GM19452 (cell line): Measurements from ENCODE around the gene C2CD4D.

Experiments used
- ATAC-seq: cut with Tn5 transposase; IDR thresholded peaks from one replicate; pipeline ENCODE4 v1.9.1; 2021; ENCODE audit not compliant: unreplicated experiment

The C2CD4D gene

DNA sequence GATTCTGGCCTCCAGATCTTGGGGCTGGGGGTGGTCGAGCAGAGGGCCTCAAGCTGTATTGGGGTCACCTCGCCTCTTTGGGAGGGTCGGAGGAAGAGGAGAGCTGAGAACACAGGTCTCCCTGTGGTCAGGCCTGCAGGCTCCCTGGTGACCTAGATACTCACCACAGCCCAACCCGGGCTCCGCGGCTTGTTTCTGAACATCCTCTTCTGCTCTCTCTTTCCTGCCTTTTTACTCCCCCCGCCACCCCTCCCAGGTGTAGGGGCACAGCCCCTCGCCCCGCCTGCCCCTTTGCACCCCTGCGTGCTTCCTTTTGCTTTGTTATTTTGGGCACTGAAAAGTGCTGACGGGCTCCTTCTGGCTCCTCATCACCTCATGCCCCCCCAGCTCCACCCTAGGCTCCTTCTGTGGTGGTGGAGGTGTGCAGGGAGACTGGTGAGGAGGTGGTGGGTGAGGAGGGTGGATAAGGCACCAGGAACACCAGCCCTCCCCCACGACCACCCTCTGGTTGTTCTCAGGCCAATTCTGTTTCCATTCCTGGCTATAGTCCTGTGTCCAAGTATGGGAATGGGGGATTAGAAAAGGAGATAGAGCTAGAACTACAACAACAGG lies 23.8 kb downstream of the C2CD4D start:
- ATAC-seq = no peak

GRCh38 chr1:151814971-151815545 lies 24.6 kb downstream of the C2CD4D start:
- no peak for ATAC-seq

GRCh38 chr1:151814426-151814825 lies 25.2 kb downstream of the C2CD4D start:
- no peak for ATAC-seq

GRCh38 chr1:151813271-151813977 lies 26.2 kb downstream of the C2CD4D start:
- no peak for ATAC-seq

- no peak for ATAC-seq
Measured at GRCh38 chr1:151811181-151811580, 28.4 kb downstream of the C2CD4D start.

DNA sequence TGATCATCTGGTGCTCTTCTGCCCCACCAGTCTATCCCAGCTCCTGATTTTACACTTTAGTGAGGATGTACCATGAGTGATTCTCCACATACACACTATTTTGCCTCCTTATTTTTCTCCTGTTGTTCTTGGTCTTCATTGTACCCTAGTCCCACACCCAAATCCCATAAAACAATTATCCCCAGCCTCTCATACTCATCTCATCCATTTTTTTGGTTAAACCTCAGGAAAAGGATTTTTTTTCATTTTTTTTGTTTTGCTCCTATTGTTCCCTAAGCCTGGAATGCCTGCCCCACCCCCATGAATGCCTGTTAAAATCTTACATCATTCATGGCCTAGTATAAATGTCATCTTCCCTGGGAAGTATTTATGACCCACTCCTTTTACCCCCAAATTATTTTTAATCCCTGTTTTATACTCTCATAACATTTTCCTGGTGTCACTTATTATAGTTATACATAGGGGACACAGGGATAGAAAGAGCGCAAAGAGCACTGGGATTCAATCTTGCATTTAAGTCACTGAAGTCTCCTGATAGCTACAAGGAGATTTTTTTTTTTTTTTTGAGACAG lies 29.5 kb downstream of the C2CD4D start:
- no peak for ATAC-seq

DNA sequence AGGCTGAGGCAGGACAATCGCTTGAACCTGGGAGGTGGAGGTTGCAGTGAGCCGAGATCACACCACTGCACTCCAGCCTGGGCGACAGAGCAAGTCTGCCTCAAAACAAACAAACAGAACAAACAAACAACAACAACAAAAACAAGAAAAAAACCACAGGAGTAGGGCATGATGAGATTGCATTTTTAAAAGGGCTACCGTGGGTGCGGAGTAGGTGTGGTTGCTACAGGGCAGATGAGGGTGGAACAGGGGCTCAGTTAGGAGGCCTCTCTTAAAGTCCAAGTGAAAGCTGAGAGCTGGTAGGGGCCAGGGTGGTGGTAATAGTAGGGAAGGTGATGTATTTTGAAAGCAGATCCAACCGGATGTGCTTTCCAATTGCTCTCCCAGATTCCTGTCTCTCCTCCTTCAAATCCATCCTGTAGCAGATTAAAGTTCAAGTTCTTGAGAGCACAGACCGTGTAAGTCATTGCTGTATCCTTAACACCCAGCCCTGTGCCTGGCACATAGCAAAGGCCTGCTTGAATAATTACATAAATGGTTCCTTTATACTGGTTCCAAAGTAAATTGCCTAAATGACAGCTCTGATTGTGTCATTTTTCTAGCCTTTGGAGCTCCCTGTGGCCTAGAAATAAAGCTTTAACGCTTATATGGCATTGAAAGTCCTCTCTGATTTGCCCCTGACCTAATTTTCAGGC lies 30.2 kb downstream of the C2CD4D start:
- ATAC-seq = no peak

DNA sequence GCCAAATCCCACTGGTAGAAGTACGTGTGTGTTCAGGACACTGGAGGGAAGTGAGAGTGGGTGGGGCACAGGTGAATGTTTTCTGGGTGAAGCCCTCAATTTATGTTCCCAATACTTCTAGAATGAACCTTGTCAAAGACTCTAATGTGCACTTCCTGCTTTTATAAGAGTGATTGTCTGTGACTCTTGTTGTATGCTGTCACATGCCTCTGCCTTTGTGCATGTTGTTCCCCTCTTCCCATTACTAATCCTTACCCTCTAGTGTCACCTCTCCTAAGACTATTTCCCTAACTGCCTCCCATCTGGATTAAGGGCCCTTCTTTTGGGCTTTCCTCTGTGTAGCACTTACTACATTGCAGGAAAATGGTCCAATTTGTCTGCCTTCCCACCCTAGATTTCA lies 31.9 kb downstream of the C2CD4D start:
- no peak for ATAC-seq

DNA sequence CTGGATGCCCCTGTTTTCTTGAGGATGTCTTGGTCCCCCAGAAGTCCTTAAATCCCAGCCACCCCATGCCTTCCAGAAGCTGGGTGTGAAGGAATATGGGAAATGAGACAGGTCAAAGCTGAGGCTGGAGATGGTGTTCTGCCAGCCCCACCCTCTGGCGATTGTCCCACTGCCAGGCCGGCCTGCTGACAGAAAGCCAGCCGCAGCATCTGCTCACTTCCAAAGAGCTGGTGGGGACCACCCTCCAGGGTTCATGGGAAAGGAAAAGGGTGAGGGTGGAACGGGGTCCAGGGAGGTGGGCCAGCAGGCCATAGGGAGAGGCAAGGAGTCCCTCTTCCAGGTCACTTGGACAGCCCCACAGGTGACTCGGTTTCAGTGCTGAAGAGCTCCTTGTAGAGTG lies 32.5 kb downstream of the C2CD4D start:
- ATAC-seq = no peak

- no peak for ATAC-seq
Measured at GRCh38 chr1:151806170-151806569, 33.5 kb downstream of the C2CD4D start.

DNA sequence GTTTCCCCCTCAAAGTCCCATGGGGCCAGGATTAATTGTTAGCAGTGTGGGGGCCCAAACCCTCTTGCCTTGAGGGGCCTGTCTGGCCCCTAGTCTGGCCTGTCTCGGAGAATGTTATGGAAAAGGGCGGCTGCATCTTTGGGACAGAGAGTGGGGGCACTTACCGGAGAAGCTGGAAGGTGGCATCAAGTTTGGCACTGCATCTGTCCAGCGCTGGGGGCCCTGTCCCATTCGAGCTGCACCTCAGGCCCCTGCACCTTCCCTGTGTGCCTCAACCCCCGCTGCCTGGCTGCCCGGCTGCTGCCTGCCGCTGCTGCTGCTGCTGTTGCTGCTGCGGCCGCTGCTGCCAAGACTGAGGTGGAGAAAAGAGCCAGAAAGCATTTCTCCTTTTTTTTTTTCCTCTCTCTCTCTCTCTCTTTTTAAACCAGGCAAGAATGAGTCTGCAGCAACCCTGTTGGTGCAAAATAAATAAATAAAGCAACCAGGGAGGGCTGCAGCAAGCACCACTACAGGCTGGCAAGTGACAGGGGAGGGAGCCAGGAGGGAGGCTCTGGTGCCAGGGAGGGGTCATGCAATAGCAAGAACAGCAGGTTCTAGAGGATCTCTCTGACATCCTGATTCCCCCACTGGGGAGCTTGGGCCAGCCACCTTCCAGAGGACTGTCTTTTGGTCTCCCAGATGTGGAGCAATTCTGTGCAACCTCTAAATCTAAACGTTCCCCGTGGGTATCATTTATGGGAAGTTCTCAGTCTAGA lies 34.4 kb downstream of the C2CD4D start, which contains the start of gene LINGO4:
LINGO4 (minus strand) TSS at position 354 of the 755 bp plus-strand sequence. CDS start 2,715 bp downstream, outside the sequence.
- ATAC-seq = no peak

DNA sequence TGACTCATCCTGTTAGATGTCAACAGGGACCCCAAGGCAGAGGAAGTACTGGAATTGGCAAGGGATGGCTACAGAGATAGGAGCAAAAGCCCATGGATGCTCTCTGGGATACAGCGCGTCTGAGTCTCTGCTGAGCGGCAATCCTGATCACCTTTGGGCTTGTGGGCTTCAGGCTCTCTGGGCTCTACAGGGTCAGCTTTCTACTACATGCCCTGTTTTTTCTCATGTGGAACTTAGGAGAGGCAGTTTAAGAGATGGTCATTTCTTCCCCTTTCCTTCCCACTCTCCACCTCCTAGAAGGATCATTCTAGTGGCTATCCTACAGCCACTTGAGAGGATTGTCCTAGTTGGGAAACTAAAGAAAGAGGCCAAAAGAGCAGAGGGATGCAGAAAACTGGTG lies 35.7 kb downstream of the C2CD4D start:
- ATAC-seq = no peak

DNA sequence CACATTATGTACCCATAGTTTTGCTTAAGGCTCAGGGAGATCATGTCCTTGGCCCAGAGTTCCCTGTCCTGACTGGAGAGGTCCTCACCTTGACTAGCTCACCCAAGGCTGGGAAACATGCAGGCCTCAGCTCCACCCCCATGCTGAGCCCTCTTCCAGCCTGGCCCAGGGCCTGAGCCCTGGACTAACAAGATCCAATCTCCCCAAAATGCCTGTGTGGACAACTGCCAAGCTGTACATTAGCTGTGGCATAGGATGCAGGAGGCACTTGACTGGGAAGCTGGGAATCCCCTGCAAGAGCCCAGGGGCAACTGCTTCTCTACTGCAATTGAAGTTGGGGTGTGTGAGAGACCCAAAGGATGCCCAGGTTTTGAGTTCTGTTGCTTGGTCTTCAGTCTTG lies 36.5 kb downstream of the C2CD4D start:
- ATAC-seq = no peak

- ATAC-seq = no peak
Measured at GRCh38 chr1:151802372-151802771, 37.2 kb downstream of the C2CD4D start.

DNA sequence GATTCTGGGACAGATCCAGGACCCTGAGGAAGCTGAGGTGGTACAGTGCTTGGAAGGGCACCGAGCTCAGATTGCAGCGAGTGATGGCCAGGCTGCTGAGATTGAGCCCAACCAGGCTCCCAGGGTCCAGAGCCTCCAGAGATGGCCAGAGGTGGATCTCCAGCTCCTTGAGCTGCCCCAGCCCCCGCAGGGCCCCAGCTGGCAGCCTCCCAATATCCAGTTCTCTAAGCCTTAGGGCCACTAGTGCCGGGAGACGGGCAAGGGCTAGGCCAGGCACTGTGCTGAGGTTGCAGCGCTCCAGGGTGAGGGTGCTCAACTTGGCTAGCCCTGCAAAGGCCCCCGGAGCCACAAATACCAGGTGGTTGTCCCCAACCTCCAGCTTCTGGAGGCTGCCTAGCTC lies 37.8 kb downstream of the C2CD4D start:
- no peak for ATAC-seq

GRCh38 chr1:151801310-151801820 lies 38.3 kb downstream of the C2CD4D start:
- no peak for ATAC-seq

DNA sequence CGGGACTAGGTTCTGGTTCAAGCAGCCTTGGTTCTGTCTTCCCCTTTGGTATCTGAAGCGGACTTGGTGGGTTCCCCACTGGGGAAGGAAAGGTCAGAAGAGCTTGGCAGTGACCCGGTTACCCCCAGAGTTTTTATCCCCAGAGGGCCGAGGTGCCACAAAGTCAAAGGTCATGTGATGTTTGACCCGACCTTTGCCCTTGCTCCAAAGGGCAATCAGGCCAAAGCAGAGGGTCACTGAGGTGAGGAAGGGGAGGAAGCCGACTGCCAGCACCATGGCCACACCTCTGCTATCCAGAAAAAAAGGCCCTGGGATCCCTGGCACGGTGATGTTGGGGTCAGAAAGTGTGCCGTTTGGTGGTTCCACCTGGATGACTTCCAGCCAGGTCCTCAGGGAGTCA lies 38.8 kb downstream of the C2CD4D start:
- no peak for ATAC-seq

- no peak for ATAC-seq
Measured at GRCh38 chr1:151799179-151800022, 40.2 kb downstream of the C2CD4D start.

DNA sequence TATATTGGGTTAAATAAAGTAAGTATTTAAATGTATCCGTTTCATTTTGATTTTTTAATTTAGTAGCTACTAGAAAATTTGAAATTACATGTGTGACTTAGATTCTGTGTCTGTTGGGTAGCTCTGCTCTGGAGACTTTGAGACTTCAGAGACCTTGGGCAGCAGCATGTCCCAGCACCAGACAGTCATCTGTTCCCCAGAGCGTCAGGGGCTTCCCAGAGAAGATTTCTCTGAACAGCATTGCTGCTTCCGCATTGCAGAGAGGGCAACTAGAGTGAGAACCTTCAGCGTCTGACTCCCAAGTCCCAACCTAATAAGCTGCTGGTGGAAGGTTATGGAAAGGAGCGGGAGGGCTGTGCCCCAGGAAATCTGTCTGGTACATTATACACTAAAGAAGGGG lies 41.0 kb downstream of the C2CD4D start:
- no peak for ATAC-seq
